Measurements from ENCODE around the gene PITX2. TPM values are rescaled to one million over a fixed set of nuclear protein-coding genes. Genes with fewer than 3 reads are reported as not detected.

The PITX2 gene
- total RNA-seq: 0.64 to 1.0 TPM in 2 of 3 replicates, not detected in the other
- long read RNA-seq: 0 reads

GRCh38 chr4:110622841-110623717 lies at the start of gene PITX2:
Gene PITX2 (minus strand): TSS chr4:110623077. CDS start chr4:110622460, 617 bp downstream.
- Mint-ChIP-seq H3K4me3 (ENCODE audit: unreplicated experiment) (peak within 1 kb of the TSS; percentile 66), H3K4me1 (ENCODE audit: low read depth) (peaks cover 35% of the 10 kb centered on the region), H3K27ac (ENCODE audit: unreplicated experiment) (no peak within 1 kb of the TSS), H3K36me3 (ENCODE audit: low read depth) (peaks cover 15% of the 10 kb centered on the region), H3K27me3 (ENCODE audit: low read depth) (peaks cover 95% of the 10 kb centered on the region), H3K9me3 (ENCODE audit: low read depth) (no peaks in the 10 kb centered on the region)
- DNase-seq (ENCODE audit: low spot score): peak; percentile 93
- no peak for TF ChIP-seq CTCF (IDR thresholded peaks at IDR 0.05)

- peaks cover 38% of the 10 kb centered on the region for H3K27me3 Mint-ChIP-seq (ENCODE audit: low read depth)
- H3K4me1 Mint-ChIP-seq (ENCODE audit: low read depth): no peaks in the 10 kb centered on the region
- no peak overlapping the region for H3K4me3 Mint-ChIP-seq (ENCODE audit: unreplicated experiment)
- H3K36me3 Mint-ChIP-seq (ENCODE audit: low read depth): no peaks in the 10 kb centered on the region
- no peaks in the 10 kb centered on the region for H3K9me3 Mint-ChIP-seq (ENCODE audit: low read depth)
- no peak for TF ChIP-seq CTCF (IDR thresholded peaks at IDR 0.05)
- DNase-seq (ENCODE audit: low spot score): no peak
- no peak overlapping the region for H3K27ac Mint-ChIP-seq (ENCODE audit: unreplicated experiment)
These were observed 48.8 kb upstream of the PITX2 start for GRCh38 chr4:110671679-110672078.

- DNase-seq (ENCODE audit: low spot score): no peak
- no peaks in the 10 kb centered on the region for H3K36me3 Mint-ChIP-seq (ENCODE audit: low read depth)
- no peak for TF ChIP-seq CTCF (IDR thresholded peaks at IDR 0.05)
- no peak overlapping the region for H3K4me3 Mint-ChIP-seq (ENCODE audit: unreplicated experiment)
- peaks cover 26% of the 10 kb centered on the region for H3K27me3 Mint-ChIP-seq (ENCODE audit: low read depth)
- no peak overlapping the region for H3K27ac Mint-ChIP-seq (ENCODE audit: unreplicated experiment)
- no peaks in the 10 kb centered on the region for H3K9me3 Mint-ChIP-seq (ENCODE audit: low read depth)
- H3K4me1 Mint-ChIP-seq (ENCODE audit: low read depth): no peaks in the 10 kb centered on the region
These were observed 46.8 kb upstream of the PITX2 start for GRCh38 chr4:110669663-110670062.

GRCh38 chr4:110668463-110669235 lies 45.8 kb upstream of the PITX2 start:
- no peak for TF ChIP-seq CTCF (IDR thresholded peaks at IDR 0.05)
- H3K4me1 Mint-ChIP-seq (ENCODE audit: low read depth): no peaks in the 10 kb centered on the region
- no peaks in the 10 kb centered on the region for H3K9me3 Mint-ChIP-seq (ENCODE audit: low read depth)
- no peaks in the 10 kb centered on the region for H3K36me3 Mint-ChIP-seq (ENCODE audit: low read depth)
- DNase-seq (ENCODE audit: low spot score): no peak
- no peak overlapping the region for H3K4me3 Mint-ChIP-seq (ENCODE audit: unreplicated experiment)
- peaks cover 25% of the 10 kb centered on the region for H3K27me3 Mint-ChIP-seq (ENCODE audit: low read depth)
- H3K27ac Mint-ChIP-seq (ENCODE audit: unreplicated experiment): no peak overlapping the region

- no peak overlapping the region for H3K4me3 Mint-ChIP-seq (ENCODE audit: unreplicated experiment)
- H3K9me3 Mint-ChIP-seq (ENCODE audit: low read depth): no peaks in the 10 kb centered on the region
- peaks cover 25% of the 10 kb centered on the region for H3K27me3 Mint-ChIP-seq (ENCODE audit: low read depth)
- H3K27ac Mint-ChIP-seq (ENCODE audit: unreplicated experiment): no peak overlapping the region
- no peaks in the 10 kb centered on the region for H3K4me1 Mint-ChIP-seq (ENCODE audit: low read depth)
- TF ChIP-seq CTCF (IDR thresholded peaks at IDR 0.05): no peak
- H3K36me3 Mint-ChIP-seq (ENCODE audit: low read depth): no peaks in the 10 kb centered on the region
- no peak for DNase-seq (ENCODE audit: low spot score)
These were observed 44.8 kb upstream of the PITX2 start for GRCh38 chr4:110667670-110668069.

Measured in chondrocyte (in vitro differentiated cells).